ENCODE data around the gene PLCG1.

The PLCG1 gene

GRCh38 chr20:41167118-41167470, 29.8 kb downstream of the PLCG1 start:
- DNase-seq (ENCODE audit: low read depth): no peak

- no peak for DNase-seq (ENCODE audit: low read depth)
Observed at GRCh38 chr20:41167481-41168253, 30.3 kb downstream of the PLCG1 start.

DNA sequence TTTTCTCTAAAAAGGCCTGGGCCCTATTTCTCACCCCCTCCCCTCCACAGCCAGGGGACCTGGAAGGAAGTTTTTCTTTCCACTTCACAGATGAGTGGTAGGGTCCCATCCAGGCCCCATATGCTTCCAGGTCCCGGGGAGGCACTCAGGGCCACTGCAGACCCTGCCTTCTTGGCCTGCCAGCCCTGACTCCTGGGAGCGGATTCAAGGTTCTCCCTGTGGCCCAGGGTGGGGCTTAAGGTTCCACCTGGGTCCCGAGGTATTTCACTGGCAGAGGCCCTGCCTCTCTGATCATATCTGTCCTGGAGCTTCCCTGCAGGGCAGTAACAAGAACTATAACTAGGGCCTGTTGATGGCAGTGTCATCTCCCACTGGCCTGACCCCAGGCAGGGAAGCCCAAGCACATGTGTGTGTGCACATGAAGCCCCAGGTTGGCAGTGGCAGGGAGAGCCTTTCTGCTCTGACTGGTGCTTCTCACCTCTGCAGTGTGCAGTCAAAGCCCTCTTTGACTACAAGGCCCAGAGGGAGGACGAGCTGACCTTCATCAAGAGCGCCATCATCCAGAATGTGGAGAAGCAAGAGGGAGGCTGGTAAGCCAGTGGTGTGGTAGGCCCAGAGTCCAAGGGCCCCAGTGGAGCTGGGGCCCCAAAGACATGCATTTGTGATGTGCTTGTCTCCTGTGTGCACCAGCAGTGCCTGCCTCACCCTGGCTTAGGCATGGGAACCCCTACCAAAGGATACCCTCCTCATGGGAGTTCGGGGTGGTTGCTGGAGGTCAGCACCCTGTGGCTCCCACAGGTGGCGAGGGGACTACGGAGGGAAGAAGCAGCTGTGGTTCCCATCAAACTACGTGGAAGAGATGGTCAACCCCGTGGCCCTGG, 31.2 kb downstream of the PLCG1 start:
- DNase-seq (ENCODE audit: low read depth): no peak

DNA sequence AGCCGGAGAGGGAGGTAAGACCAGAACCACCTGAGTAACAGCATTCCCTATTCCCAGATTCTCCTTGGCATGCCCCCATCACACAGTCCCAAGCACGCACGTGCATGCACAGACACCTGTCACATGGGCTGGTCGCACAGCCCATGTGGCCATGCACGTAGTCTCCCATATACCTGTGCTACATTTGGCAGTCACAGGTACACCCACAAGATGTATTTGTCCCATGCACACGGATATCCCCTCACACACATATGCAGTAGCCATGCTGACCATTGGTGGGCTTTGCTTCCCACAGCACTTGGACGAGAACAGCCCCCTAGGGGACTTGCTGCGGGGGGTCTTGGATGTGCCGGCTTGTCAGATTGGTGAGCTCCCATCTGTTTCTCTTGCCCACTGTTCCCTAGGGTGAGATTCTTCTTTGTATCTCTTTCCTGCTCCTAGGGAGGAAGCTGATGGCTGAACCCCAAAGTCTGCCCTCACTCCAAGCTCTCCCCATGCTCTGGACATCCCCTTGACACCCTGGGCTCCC, 31.9 kb downstream of the PLCG1 start:
- no peak for DNase-seq (ENCODE audit: low read depth)

DNA sequence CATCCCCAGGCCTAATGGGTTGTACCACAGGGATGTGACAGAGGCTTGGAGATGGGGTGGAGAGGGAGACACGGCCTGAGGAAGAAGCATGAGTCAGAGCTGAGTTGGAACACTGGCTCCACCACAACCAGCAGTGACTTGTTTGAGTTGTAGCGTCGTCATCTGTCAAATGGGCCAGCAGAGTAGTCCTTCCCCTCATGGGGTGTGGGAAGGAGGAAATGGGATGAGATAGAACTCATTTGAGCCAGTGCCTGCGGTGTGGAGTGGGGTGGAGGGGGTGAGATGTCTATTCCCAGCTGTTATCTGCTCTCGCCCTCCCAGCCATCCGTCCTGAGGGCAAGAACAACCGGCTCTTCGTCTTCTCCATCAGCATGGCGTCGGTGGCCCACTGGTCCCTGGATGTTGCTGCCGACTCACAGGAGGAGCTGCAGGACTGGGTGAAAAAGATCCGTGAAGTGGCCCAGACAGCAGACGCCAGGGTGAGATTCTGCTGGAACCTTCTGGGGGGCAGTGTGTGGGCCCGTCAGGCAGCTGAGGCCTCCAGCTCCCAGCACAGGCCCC, 32.5 kb downstream of the PLCG1 start:
- DNase-seq (ENCODE audit: low read depth): peak; percentile 69

GRCh38 chr20:41170386-41171105, 33.2 kb downstream of the PLCG1 start:
- DNase-seq (ENCODE audit: low read depth): no peak

- no peak for DNase-seq (ENCODE audit: low read depth)
Observed at GRCh38 chr20:41171736-41172295, 34.5 kb downstream of the PLCG1 start.

DNA sequence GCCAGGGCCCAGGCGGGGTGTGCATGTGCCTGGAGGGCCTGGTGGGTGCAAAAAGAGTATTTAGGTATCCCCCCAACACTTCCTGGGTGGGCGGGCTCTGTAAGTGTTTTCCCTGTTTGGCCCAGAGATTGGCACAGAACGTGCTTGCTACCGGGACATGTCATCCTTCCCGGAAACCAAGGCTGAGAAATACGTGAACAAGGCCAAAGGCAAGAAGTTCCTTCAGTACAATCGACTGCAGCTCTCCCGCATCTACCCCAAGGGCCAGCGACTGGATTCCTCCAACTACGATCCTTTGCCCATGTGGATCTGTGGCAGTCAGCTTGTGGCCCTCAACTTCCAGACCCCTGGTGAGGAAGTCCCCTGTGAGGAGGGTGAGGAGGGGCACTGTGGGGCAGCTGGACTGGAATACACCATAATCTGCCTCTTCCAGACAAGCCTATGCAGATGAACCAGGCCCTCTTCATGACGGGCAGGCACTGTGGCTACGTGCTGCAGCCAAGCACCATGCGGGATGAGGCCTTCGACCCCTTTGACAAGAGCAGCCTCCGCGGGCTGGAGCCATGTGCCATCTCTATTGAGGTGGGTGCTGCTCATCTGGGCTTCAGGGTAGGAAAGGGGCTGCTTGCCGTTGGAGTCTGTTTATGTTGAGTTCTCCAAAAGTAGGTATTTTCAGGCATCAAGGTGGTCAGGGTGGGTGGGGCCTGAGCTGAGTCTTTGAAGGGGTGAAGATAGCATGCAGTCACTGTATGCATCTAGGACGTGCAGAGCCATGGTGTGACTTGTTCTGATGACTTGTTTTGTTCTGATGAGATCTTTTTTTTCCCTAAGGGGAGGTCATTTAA, 35.2 kb downstream of the PLCG1 start:
- DNase-seq (ENCODE audit: low read depth): no peak

DNA sequence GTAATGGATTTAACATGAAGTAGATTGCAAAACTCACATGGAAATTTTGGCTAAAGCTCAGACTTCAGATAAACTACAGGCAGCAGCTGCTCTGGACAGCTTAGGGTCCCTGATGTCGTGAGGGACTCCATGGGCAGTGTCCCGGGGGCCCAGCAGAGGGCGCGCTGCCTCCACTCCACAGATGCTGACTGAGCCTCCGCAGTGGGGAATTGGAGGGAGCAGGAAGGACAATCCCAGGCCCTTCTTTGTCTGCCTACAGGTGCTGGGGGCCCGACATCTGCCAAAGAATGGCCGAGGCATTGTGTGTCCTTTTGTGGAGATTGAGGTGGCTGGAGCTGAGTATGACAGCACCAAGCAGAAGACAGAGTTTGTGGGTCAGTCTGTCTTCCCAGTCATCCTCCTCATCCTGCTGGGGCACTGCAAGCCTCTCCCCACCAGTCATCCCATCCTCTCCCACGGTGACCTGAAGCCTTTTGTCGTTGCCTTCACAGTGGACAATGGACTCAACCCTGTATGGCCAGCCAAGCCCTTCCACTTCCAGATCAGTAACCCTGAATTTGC, 35.9 kb downstream of the PLCG1 start:
- DNase-seq (ENCODE audit: low read depth): peak; percentile 59

- DNase-seq (ENCODE audit: low read depth): no peak
Observed at GRCh38 chr20:41173791-41174341, 36.5 kb downstream of the PLCG1 start.

GRCh38 chr20:41174373-41174772, 37.0 kb downstream of the PLCG1 start:
- no peak for DNase-seq (ENCODE audit: low read depth)

- no peak for DNase-seq (ENCODE audit: low read depth)
Observed at GRCh38 chr20:41174782-41175181, 37.4 kb downstream of the PLCG1 start.

GRCh38 chr20:41175201-41175651, 37.9 kb downstream of the PLCG1 start:
- no peak for DNase-seq (ENCODE audit: low read depth)

DNA sequence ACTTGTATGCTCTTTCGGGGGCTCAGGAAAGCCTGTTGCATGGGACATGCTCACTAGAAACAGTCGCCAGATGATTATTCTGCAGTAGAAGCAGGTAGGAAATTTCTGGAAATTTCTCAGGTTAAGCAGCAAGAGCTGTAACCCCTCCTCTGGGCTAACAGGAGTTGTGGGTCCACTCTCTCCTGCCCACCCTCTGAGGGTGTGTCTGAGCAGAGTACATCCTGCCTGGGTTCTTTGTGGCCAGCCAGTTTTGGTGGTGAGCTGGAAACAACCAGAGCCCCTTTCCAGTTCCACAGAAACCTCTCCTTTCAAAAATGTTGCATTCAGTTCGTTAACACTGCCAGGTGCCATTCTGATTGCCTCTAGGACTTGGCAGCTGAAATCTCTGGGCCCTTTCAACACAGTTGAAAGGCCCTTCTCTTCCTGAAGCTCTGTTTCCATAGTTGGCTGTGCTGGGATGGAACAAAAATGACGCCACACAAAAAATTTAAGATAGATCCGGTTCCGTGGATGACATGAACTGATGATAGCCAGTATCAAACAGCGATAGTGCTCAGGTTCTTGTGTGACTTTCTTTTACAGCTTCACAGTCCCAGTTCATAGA, 38.5 kb downstream of the PLCG1 start:
- DNase-seq (ENCODE audit: low read depth): no peak

GRCh38 chr20:41176711-41177552, 39.6 kb downstream of the PLCG1 start:
- no peak for DNase-seq (ENCODE audit: low read depth)

- peak; percentile 82 for DNase-seq (ENCODE audit: low read depth)
Observed at GRCh38 chr20:41177636-41178035, 40.3 kb downstream of the PLCG1 start.

- DNase-seq (ENCODE audit: low read depth): no peak
Observed at GRCh38 chr20:41178495-41178894, 41.2 kb downstream of the PLCG1 start.

DNA sequence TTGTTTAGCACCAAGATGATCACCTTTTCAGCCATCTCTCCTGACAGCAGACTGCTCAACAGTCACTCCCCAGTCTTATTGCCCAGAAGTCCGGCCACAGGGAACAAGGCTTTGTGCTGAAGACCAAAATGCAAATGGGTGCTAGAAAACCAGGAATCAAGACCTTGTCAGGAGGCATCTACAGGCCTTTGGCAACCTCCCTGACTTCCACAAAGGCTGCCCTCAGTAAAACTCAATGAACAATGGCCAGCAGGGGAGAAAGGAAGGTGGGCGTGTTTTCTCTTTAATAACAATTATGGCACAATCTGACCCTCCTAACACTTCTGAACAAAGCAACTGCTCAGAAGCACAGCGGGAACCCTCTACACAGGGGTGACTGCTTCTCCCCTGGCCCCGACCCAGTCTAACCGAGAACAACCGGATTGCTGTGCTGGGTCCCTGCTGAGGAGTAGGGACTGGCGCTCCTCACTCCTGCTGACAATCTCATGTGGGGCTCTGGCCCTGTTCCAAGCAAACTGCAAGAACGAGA, 41.6 kb downstream of the PLCG1 start:
- no peak for DNase-seq (ENCODE audit: low read depth)
